Measurements from ENCODE around the gene FIG4. TPM values are rescaled to one million over a fixed set of nuclear protein-coding genes. Genes with fewer than 3 reads are reported as not detected.

FIG4 gene
- total RNA-seq, 1 experiment from 2014 or later, result 23.1 TPM

- Histone ChIP-seq H4K8ac (replicated peaks; ENCODE audit: insufficient read length, low read depth, low read length) (no peak overlapping the region), H2BK120ac (ENCODE audit: low read depth, low read length, poor library complexity, severe bottlenecking) (no peak overlapping the region), H2BK5ac (ENCODE audit: insufficient read length, low read length) (no peak overlapping the region), H3K23me2 (ENCODE audit: insufficient read length, low read depth, low read length, poor library complexity, severe bottlenecking) (no peaks in the 10 kb centered on the region), H3K4me2 (ENCODE audit: insufficient read depth, insufficient read length, low read length) (no peak overlapping the region), H2BK20ac (ENCODE audit: low read depth, low read length, poor library complexity, severe bottlenecking) (no peak overlapping the region), H3K9ac (ENCODE audit: extremely low read depth, insufficient read length, low read length) (no peak overlapping the region), H4K20me1 (ENCODE audit: control insufficient read depth, insufficient read depth, insufficient read length) (no peaks in the 10 kb centered on the region), H2AK5ac (ENCODE audit: insufficient read length, low read length) (no peak overlapping the region), H3K79me2 (ENCODE audit: insufficient read depth, low read length) (no peaks in the 10 kb centered on the region), H3K9me3 (ENCODE audit: control insufficient read depth, low read depth, low read length) (no peaks in the 10 kb centered on the region), H3K4ac (ENCODE audit: low read depth, low read length) (no peak overlapping the region), H4K91ac (ENCODE audit: insufficient read length, low read depth, low read length) (no peak overlapping the region), H2BK12ac (ENCODE audit: insufficient read length, low read depth, low read length) (no peak overlapping the region), H3K18ac (ENCODE audit: insufficient read length, low read depth, low read length) (no peak overlapping the region), H3T11ph (ENCODE audit: low read length) (no peak overlapping the region), H3K27ac (ENCODE audit: insufficient read length, low read depth, low read length) (no peak overlapping the region), H3K23ac (ENCODE audit: insufficient read length, low read depth, low read length) (no peak overlapping the region), H3K14ac (ENCODE audit: insufficient read depth, low read length) (no peak overlapping the region), H3K79me1 (ENCODE audit: insufficient read depth, low read depth, low read length, poor library complexity, severe bottlenecking) (no peaks in the 10 kb centered on the region), H4K5ac (ENCODE audit: insufficient read length, low read depth, low read length) (no peak overlapping the region), H2BK15ac (ENCODE audit: low read depth, low read length) (no peak overlapping the region), H3K4me1 (ENCODE audit: insufficient read depth, low read length) (peaks cover 3% of the 10 kb centered on the region; the same call in 1 of the 2 replicates), H3K27me3 (ENCODE audit: insufficient read depth, low read length) (no peaks in the 10 kb centered on the region), H2AFZ (ENCODE audit: low read length) (no peak overlapping the region), H3K56ac (ENCODE audit: insufficient read length, low read depth, low read length) (no peak overlapping the region)
- Mint-ChIP-seq H3K27me3 (ENCODE audit: low read depth) (no peaks in the 10 kb centered on the region), H3K9me3 (no peaks in the 10 kb centered on the region), H3K4me1 (peaks cover 14 to 26% of the 10 kb centered on the region in 2 experiments), H3K36me3 (ENCODE audit: insufficient read depth in 1 of 3, low read depth in 3 of 3) (peaks cover 0 to 5% (median 0%) of the 10 kb centered on the region in 3 experiments; a peak in 3 of 7 replicates), H3K4me3 (no peak overlapping the region), H3K27ac (0 out of 7 replicates have a peak overlapping the region, but pooled peaks of 1 of the 3 experiments have one; percentile 28)
- no peak for DNase-seq
- WGBS (ENCODE audit: extremely low coverage, insufficient read length, low lambda C conversion rate), result no CpG with 5 or more reads among the region's 1 CpG
- TF ChIP-seq, protein P1, sequence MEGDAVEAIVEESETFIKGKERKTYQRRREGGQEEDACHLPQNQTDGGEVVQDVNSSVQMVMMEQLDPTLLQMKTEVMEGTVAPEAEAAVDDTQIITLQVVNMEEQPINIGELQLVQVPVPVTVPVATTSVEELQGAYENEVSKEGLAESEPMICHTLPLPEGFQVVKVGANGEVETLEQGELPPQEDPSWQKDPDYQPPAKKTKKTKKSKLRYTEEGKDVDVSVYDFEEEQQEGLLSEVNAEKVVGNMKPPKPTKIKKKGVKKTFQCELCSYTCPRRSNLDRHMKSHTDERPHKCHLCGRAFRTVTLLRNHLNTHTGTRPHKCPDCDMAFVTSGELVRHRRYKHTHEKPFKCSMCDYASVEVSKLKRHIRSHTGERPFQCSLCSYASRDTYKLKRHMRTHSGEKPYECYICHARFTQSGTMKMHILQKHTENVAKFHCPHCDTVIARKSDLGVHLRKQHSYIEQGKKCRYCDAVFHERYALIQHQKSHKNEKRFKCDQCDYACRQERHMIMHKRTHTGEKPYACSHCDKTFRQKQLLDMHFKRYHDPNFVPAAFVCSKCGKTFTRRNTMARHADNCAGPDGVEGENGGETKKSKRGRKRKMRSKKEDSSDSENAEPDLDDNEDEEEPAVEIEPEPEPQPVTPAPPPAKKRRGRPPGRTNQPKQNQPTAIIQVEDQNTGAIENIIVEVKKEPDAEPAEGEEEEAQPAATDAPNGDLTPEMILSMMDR (conservative IDR thresholded peaks at IDR 0.05), result no peak
Measured at GRCh38 chr6:109793792-109794191, 102.7 kb downstream of the FIG4 start.
